ENCODE measurements around the gene DUSP8.

GRCh38 chr11:1506981-1507380, 65.1 kb downstream of the DUSP8 start:
- no peak for TF ChIP-seq POLR2A (IDR thresholded peaks at IDR 0.05; ENCODE audit: low read depth, low read length)
- no peak for TF ChIP-seq POLR2AphosphoS5 (IDR thresholded peaks at IDR 0.05; ENCODE audit: low read depth, low read length)

Measured in GM12892 (cell line).